NCI-H69 (cell line): ENCODE measurements around the gene TBC1D22A.

Source experiments
- DNase-seq: peaks from one replicate; lab custom pipeline; 2025; lab: John Stamatoyannopoulos, UW

TBC1D22A gene

DNA sequence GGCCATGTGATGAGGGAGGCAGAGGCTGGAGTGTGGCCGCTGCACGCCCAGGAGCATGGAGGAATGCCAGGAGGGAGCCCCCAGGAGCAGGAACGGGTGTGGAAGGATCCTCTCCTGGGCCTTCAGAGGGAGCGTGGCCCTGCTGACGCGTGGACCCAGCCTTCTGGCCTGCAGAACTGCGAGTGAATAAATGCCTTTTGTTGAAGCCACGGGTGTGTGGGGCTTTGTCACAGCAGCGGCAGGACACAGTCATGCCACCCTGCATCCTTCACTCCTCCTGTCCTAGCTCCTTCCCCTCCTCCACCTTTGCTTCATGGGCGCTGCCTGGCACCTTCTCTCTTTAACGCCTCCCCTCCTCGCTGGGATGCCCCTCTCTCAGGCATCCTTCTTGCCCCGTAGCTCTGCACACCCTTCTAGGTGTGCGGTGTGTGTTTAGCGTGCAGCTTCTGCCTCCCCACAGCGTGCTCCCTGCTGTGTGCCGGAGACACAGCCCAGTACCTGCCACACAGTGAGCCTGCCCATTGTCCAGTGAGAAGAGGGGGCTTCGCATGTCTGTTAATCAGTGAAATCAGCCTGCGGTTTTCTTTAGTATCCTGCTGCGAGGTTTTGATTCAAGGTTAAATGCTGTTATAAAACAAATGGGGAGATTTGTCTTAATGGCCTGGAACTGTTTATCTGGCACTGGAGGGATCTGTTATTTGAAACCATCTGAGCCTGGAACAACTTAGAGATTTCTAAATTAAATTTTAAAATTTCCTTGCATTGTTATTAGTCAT lies 459.6 kb downstream of the TBC1D22A start:
- DNase-seq, result peak; percentile 94
